Colon (tissue), 2 donors: ENCODE results near the gene STK11IP.

ENCODE experiments used
- FAIRE-seq: peaks from 2 replicates; lab custom pipeline; 2012; peaks lifted over from hg19 to GRCh38; lab: Jason Lieb, UNC
- donor health status: control.
- donor health status: control.

The STK11IP gene

GRCh38 chr2:219562049-219563020 is 35.3 kb upstream of the STK11IP start:
- no peak for FAIRE-seq

- no peak for FAIRE-seq
These were observed 34.3 kb upstream of the STK11IP start for GRCh38 chr2:219563271-219563928.

- FAIRE-seq, result no peak
These were observed 32.3 kb upstream of the STK11IP start for GRCh38 chr2:219565130-219566080.

- no peak for FAIRE-seq
These were observed 31.0 kb upstream of the STK11IP start for GRCh38 chr2:219566640-219567039.

- FAIRE-seq, result no peak
These were observed 30.5 kb upstream of the STK11IP start for GRCh38 chr2:219567131-219567530.

GRCh38 chr2:219567791-219568361 is 29.8 kb upstream of the STK11IP start:
- FAIRE-seq, result no peak

GRCh38 chr2:219569041-219569440 is 28.6 kb upstream of the STK11IP start:
- FAIRE-seq, result no peak

GRCh38 chr2:219569635-219570034 is 28.0 kb upstream of the STK11IP start:
- no peak for FAIRE-seq

- FAIRE-seq, result no peak
These were observed 27.3 kb upstream of the STK11IP start for GRCh38 chr2:219570194-219570923.

GRCh38 chr2:219570924-219571310 is 26.7 kb upstream of the STK11IP start:
- no peak for FAIRE-seq

GRCh38 chr2:219571311-219572236 is 26.1 kb upstream of the STK11IP start, which contains the start of gene OBSL1:
Gene OBSL1, minus strand, starts transcription at chr2:219571539. Its CDS starts 307 bp downstream, at chr2:219571232.
- FAIRE-seq, result no peak

- no peak for FAIRE-seq
These were observed 25.2 kb upstream of the STK11IP start, which contains the start of gene INHA for GRCh38 chr2:219572237-219573001. Gene INHA, plus strand, starts transcription at chr2:219572310. Its CDS starts 65 bp downstream, at chr2:219572375.

GRCh38 chr2:219573166-219573565 is 24.5 kb upstream of the STK11IP start:
- FAIRE-seq, result no peak

- FAIRE-seq, result no peak
These were observed 23.0 kb upstream of the STK11IP start for GRCh38 chr2:219574484-219575311.

GRCh38 chr2:219575566-219576504 is 21.8 kb upstream of the STK11IP start:
- FAIRE-seq, result no peak

GRCh38 chr2:219576505-219577388 is 20.9 kb upstream of the STK11IP start:
- FAIRE-seq, result no peak
